GM21447 (cell line): Measurements from ENCODE around the gene KCNJ5.

ENCODE experiments used
- ATAC-seq: cut with Tn5 transposase; IDR thresholded peaks from one replicate; pipeline ENCODE4 v1.9.1; 2021; ENCODE audit not compliant: unreplicated experiment

The KCNJ5 gene

GRCh38 chr11:128927683-128928336 lies 36.7 kb downstream of the KCNJ5 start:
- ATAC-seq: no peak

DNA sequence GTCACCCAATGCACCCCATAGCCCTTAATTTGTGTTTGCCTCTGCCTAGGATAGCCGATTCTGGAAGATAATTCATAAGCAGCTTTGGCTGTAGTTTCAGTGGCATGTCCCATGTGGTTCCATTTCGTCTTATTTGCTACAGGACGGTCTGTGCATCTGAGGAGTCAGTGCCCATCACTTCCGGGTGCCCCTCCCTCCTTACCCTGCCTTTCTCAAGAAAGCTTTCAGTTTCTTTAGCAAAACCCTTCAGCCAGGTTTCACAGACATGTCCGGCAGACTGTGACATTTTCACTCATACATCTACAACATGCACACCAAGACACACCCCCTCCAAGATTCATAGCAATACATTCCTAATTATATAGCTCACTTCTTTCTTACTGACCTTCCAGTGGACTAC lies 37.2 kb downstream of the KCNJ5 start:
- peak; percentile 99 for ATAC-seq

- no peak for ATAC-seq
These were observed 38.3 kb downstream of the KCNJ5 start for GRCh38 chr11:128929468-128929867.

DNA sequence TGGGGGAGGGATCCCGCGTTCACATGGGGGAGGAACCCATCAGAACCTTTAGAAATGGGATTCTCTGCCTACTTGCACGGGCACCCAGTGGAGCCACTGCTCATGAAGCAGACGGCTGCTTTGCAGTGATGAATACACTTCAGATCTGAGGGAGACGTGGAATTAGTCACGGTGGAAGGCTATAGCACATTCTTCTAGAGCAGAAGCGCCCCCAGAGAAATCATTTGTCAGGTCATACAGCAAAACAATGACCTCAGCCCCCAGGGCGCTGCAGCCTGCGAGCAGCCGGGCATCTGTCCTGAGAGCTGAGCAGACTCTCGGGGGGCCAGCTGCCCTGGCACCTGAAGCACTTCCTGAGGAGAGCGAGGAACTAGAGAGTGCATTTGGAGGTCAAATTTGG lies 38.8 kb downstream of the KCNJ5 start:
- ATAC-seq: no peak

DNA sequence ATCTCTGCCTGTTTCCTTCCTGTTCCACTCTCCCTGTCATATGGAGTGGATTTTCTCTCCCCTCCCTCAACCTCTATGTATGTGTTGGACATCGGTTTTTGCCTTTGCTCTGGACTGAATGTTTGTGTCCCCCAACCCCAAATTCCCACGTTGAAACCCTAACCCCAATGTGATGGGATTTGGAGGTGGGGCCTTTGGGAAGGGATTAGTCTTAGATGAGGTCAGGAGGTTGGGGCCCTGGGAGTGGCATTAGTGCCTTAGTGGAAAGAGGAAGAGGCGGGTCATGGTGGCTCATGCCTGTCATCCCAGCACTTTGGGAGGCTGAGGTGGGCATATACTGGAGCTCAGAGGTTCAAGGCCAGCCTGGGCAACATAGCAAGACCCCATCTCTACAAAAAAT lies 39.9 kb downstream of the KCNJ5 start:
- no peak for ATAC-seq

GRCh38 chr11:128931668-128932067 lies 40.5 kb downstream of the KCNJ5 start:
- ATAC-seq: no peak

DNA sequence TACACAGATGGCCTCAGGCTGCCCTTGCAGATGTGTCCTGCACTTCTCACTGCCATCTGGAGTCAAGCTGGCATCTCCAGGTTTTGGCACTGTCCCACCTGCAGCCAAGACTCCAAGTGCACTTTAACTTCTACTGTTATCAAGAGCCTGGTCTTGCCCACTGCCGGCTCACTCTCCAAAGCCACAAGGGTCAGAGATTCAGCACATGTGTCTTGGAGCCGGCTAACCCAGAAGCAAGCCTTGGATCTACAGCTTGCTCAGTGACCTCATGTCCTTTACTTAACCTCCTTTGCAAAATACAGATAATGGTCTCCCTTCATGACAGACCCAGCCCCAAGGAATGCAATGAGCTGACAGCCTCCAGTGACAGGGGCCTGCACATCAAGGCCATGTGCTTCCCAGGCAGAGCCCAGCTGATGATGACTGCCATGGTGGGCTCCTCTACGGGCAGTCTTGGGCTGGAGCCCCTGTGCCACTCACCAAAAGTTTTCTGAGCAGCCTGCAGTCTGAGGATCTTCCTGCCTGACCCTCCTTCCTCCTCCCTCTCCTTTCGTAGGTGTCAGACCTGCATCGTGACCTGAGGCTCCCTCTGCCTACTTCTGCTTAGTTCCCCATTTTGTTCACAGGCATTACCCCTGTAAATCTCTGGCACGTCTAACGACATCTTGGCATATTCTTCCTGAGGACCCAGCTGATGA lies 42.5 kb downstream of the KCNJ5 start:
- ATAC-seq: no peak

GRCh38 chr11:128934351-128934750 lies 43.2 kb downstream of the KCNJ5 start:
- no peak for ATAC-seq

- no peak for ATAC-seq
These were observed 43.8 kb downstream of the KCNJ5 start for GRCh38 chr11:128934926-128935325.

- no peak for ATAC-seq
These were observed 45.6 kb downstream of the KCNJ5 start for GRCh38 chr11:128936606-128937251.

- no peak for ATAC-seq
These were observed 46.3 kb downstream of the KCNJ5 start for GRCh38 chr11:128937480-128937879.

DNA sequence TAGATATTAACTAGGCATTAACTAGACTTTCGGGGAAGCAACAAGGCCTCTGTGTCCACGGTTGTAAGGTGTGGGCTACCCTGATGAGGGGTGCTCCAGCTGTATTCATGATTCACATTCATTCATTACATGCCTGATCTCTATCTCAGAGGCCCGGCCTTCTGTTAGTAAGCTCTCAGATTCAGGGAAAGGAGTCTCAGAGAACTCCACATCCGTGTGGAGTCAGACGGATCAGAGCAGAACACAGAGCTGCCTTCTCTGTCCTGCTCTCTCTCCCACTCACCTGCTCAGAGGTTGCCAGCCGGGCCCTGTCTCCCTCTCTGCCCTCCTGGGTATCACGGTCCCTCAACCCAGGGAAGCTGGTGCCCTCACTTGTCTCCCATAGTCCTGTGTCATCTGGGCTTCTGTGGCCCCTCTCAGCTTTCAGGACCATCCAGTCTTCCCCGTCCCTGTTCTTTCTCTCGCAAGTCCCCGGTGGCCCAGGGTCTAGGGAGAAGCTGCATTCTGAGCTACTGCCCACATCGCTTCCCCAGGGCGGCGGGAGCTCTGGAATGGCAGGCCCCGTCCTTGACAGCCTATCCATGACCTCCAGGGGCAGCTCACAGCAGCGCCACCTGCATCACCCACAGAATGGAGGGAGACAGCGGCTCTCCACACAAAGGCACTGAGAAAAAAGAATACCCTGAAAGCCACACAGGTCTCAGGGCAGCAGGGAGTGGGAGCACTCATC lies 47.2 kb downstream of the KCNJ5 start:
- ATAC-seq: no peak

- no peak for ATAC-seq
These were observed 48.4 kb downstream of the KCNJ5 start for GRCh38 chr11:128939591-128939990.

- no peak for ATAC-seq
These were observed 49.0 kb downstream of the KCNJ5 start for GRCh38 chr11:128940156-128940555.

DNA sequence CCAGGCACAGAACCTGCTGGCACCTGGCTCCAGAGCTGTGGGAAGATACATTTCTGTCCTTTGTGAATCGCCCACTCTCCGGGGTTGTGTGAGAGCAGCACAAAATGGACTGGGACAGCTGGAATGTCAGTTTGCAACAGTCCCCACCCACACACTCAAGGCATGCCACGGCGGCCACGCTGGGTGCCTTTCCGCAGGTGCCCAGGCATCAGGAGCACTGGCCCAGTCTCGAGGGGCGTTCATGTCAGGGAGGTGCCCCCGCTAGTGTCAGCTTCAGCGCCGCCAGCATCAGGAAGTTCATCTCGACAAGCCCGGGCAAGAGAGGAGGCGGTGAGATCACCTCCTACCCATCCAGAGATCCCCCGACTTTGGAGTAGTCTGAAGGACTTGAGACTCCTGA lies 49.4 kb downstream of the KCNJ5 start:
- ATAC-seq: no peak

DNA sequence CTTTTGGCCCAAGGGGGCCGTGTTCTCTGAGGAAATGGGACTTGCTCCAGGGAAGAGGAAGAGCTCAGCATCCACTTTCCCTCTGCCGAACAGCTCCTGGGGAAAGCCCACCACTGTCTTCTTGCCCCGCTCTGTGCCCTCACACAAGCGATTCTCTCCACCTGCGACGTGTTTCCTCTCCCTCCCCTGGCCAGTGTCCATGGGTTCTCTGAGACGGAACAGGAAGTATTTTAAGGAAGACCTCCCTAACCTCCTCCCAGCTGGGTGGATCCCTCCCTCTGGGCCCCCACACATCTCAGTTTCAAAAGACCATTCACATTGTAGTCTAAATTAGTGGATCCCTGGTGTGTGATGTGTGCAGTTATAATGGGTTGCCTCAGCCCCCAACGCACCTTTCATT lies 50.0 kb downstream of the KCNJ5 start:
- ATAC-seq: no peak

- no peak for ATAC-seq
These were observed 50.6 kb downstream of the KCNJ5 start for GRCh38 chr11:128941573-128942271.

DNA sequence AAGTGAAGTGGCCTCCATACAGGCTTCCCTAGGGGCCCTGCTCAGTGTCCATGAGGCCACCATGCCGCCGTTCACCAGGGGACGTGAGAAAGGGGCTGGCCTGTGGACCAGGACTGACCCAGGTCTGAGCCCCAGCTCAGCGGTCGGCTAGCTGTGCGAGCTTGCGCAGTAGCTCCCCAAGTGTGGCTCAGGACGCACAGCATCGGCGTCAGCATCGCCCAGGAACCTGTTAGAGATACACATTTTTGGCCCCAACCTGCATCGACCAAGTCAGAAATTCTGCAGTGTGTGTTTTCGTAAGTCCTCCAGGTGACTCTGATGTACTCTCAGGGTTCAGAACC lies 51.1 kb downstream of the KCNJ5 start:
- no peak for ATAC-seq

DNA sequence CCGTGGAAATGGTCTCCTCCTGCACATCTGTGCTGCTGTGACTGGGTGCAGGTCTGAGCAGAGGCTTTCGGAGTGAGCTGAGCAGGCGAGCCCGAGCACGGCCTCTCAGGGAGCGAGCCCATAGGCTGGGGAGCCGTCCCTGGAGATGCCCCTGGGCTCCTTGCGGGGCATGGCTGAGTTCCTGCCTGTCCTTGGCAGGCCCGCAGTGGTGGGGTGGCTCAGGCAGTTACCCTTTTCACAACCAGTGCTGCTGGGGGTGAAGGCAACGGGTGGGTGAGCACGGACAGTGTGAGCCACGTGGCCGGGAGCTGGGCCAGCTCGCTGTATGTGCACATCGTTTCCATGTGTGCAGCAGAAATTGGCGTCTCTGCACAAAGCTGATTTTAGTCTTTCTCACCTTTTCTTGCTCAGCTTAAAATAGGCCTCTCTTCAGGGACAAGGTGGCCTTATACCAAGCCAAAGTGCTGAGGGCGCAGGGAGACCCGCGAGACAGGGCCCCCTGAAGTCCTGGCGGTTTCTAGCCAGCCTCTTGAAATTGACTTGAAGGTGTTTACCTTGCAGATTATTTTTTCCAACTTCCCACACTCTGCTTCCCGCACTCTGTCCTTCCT lies 51.8 kb downstream of the KCNJ5 start, which contains the start of gene TP53AIP1:
TP53AIP1 (minus strand) TSS at position 55 of the 611 bp plus-strand sequence. CDS start 5,053 bp downstream, outside the sequence.
- no peak for ATAC-seq

- ATAC-seq: no peak
These were observed 52.3 kb downstream of the KCNJ5 start for GRCh38 chr11:128943428-128943976.
